Measurements from ENCODE around the gene PISD. TPM values are rescaled to one million over a fixed set of nuclear protein-coding genes. Genes with fewer than 3 reads are reported as not detected.

The PISD gene
- total RNA-seq (2022; extraction: Qiagen RNA extraction), result 25.5 to 28.9 TPM (median 28.2 TPM) in 5 replicates

DNA sequence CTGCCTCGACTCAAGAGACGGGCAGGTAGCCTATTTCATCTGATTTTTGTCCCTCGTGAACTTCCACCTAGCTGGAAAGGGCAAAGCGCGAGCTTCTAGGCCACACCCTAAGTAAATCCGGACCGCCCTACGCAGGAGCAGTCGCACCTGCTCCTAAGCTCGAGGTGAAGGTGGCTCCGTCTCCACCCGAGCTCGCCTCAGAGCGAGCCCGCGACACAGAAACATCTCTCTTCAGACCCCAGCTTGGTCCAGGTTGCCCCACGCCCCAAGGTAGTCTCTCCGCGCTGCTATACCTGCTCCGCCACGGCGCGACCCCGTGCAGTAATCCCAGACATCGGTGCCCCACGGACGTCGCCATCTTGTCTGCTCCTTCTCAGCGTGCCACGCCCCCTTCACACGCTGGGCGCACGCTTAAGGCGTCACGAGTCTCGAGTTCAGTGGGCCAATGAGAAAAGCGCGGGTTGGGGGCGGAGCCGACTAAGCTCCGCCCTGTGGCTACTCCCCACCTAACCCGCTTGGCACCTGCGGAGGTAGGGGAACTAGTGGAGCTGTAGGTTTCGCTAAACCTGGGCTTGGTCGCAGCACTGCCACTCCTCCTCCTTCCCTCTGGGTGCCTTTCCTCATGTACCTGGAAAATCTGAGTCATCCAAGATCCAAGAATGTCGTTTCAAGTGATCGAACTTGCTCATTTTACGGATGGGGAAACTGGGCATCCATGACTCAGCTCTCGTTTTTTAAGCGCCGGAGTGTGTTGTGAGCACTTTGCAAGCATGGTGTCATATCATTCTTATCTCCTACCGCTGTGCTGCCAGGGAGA lies at the start of gene PISD:
TSS of gene PISD (minus strand) at position 365 of the 817 bp plus-strand sequence. CDS start at position 358, 7 bp downstream.

Other genes starting within 250 kb of the PISD start
- gene EIF4ENIF1, start 172.4 kb downstream of the PISD start, total RNA-seq (2022; extraction: Qiagen RNA extraction), result 12.6 to 16.0 TPM (median 14.5 TPM) in 5 replicates
- gene SFI1, start 165.7 kb downstream of the PISD start, total RNA-seq (2022; extraction: Qiagen RNA extraction), result 8.0 to 11.1 TPM (median 9.3 TPM) in 5 replicates
- 5.2 to 6.9 TPM (median 5.7 TPM) in 5 replicates for gene PRR14L, start 87.9 kb upstream of the PISD start, total RNA-seq (2022; extraction: Qiagen RNA extraction)
- gene DEPDC5, start 91.8 kb upstream of the PISD start, total RNA-seq (2022; extraction: Qiagen RNA extraction), result 2.8 to 5.3 TPM (median 4.7 TPM) in 5 replicates

Measured in A549 treated with AZD2906 at 1 μM for 4 hours (cell line).